Measurements from ENCODE around the gene OR2AK2.

DNA sequence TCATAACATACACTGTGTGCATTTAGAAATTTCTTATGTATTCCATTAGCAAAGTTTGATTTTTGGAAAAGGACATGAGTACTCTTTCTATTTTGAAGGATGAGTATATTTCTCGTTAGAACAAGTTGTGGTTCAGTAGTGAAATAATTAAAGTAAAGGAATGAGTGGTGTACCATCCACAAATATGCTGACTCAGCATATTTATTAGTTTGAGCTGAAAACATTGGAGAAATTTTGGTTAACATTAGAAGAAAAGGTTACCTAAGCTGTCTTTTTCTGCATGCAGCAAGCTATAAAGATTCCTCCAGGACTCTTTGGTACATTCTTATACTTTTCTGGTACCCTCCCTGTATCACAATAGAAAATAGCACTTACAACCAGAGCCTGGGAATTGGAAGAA, 42.7 kb downstream of the OR2AK2 start:
- TF ChIP-seq, protein P1, sequence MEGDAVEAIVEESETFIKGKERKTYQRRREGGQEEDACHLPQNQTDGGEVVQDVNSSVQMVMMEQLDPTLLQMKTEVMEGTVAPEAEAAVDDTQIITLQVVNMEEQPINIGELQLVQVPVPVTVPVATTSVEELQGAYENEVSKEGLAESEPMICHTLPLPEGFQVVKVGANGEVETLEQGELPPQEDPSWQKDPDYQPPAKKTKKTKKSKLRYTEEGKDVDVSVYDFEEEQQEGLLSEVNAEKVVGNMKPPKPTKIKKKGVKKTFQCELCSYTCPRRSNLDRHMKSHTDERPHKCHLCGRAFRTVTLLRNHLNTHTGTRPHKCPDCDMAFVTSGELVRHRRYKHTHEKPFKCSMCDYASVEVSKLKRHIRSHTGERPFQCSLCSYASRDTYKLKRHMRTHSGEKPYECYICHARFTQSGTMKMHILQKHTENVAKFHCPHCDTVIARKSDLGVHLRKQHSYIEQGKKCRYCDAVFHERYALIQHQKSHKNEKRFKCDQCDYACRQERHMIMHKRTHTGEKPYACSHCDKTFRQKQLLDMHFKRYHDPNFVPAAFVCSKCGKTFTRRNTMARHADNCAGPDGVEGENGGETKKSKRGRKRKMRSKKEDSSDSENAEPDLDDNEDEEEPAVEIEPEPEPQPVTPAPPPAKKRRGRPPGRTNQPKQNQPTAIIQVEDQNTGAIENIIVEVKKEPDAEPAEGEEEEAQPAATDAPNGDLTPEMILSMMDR (conservative IDR thresholded peaks at IDR 0.05; ENCODE audit: low read length): no peak
- TF ChIP-seq EZH2phosphoT487 (IDR thresholded peaks at IDR 0.05; ENCODE audit: borderline replicate concordance): no peak

Measured in Loucy (cell line).